Panc1 (cell line): ENCODE results near the gene IL16. TPM values are rescaled to one million over a fixed set of nuclear protein-coding genes. Genes with fewer than 3 reads are reported as not detected.

Experiments used
- ATAC-seq: fragments of 200-7000 bp; cut with Tn5 transposase; 2 replicates; pipeline ENCODE4 v1.9.1; 2020; ENCODE audit warnings: mild to moderate bottlenecking, moderate library complexity
- BruUV-seq: library from RNA; stranded (reverse); fragments of 400-500 nt; replicated peaks from 2 replicates; lab custom pipeline; 2021; lab: Mats Ljungman, UMichigan
- CTCF ChIA-PET: fragments of 300-600 bp; sonication (Branson Sonifier 250); formaldehyde crosslinking; loops from one replicate; lab custom pipeline; 2022; ENCODE audit warnings: antibody characterized with exemption; lab: Charles Lee
- POLR2A ChIA-PET: fragments of 300-600 bp; sonication (Branson Sonifier 250); formaldehyde crosslinking; loops from one replicate; lab custom pipeline; 2022; ENCODE audit warnings: antibody characterized with exemption; lab: Charles Lee
- DNase-seq: peaks from one replicate; pipeline ENCODE4 v3.0.0-alpha.2; 2010; ENCODE audit warnings: low read depth, low spot score
- H3K27ac ChIP-seq: 2 replicates; pipeline ENCODE4 v1.5.1; 2011; ENCODE audit warnings: mild to moderate bottlenecking, low read length, inconsistent platforms
- H3K27me3 ChIP-seq: fragments of 200-500 bp; sonication (Bioruptor generic); 2 replicates; pipeline ENCODE4 v1.6.0; 2014; ENCODE audit warnings: low read length, inconsistent platforms; ENCODE audit not compliant: control insufficient read depth, insufficient read depth
- H3K36me3 ChIP-seq: fragments of 200-500 bp; sonication (Bioruptor generic); 2 replicates; pipeline ENCODE4 v1.5.1; 2014; ENCODE audit warnings: inconsistent platforms, mild to moderate bottlenecking, low read length, moderate library complexity; ENCODE audit not compliant: control insufficient read depth, insufficient read depth
- H3K4me1 ChIP-seq: 2 replicates; pipeline ENCODE4 v1.5.1; 2011; ENCODE audit warnings: inconsistent platforms, mild to moderate bottlenecking, low read length, moderate library complexity; ENCODE audit not compliant: control insufficient read depth, insufficient read depth
- H3K4me3 ChIP-seq, 2 experiments: 2 replicates each; pipeline ENCODE4 v1.5.1; 2011 to 2012; ENCODE audit warnings: low read depth in 2 of 2, low read length in 2 of 2, mild to moderate bottlenecking in 2 of 2, inconsistent platforms in 1 of 2, moderate library complexity in 1 of 2
- H3K9me3 ChIP-seq: fragments of 200-500 bp; sonication (Bioruptor generic); 2 replicates; pipeline ENCODE4 v1.5.1; 2014; ENCODE audit warnings: low read depth, mild to moderate bottlenecking, inconsistent platforms, low read length, moderate library complexity; ENCODE audit not compliant: control insufficient read depth, insufficient read depth
- CTCF ChIP-seq: fragments of 450-650 bp; IDR thresholded peaks from 2 replicates; pipeline ENCODE4 v1.5.1; 2017; ENCODE audit warnings: mild to moderate bottlenecking
- POLR2AphosphoS5 ChIP-seq: IDR thresholded peaks from 2 replicates; pipeline ENCODE4 v1.6.1; 2012; ENCODE audit warnings: mild to moderate bottlenecking, low read depth, low read length, moderate library complexity
- REST ChIP-seq, 2 experiments: IDR thresholded peaks; 2 replicates each; pipeline ENCODE4 v1.6.1; 2011 to 2012; ENCODE audit warnings: low read depth in 2 of 2, control low read depth in 1 of 2, low read length in 1 of 2, mild to moderate bottlenecking in 1 of 2, moderate library complexity in 1 of 2; ENCODE audit not compliant: insufficient read depth in 1 of 2
- SIN3A ChIP-seq: IDR thresholded peaks from 2 replicates; pipeline ENCODE4 v1.6.1; 2012; ENCODE audit warnings: low read depth, mild to moderate bottlenecking, low read length, moderate library complexity, borderline replicate concordance; ENCODE audit not compliant: insufficient read depth
- TCF7L2 ChIP-seq: IDR thresholded peaks from 2 replicates; pipeline ENCODE4 v1.6.1; 2011; ENCODE audit warnings: mild to moderate bottlenecking, low read depth, low read length, inconsistent platforms
- in situ Hi-C: cut with HindIII; loops from 2 replicates; pipeline ENCODE4 v1.10.0; 2016; ENCODE audit warnings: low sequenced_read_pairs, low pct_unique_long_range_greater_than_20kb
- intact Hi-C: fragments of 100-400 bp; cut with micrococcal nuclease; formaldehyde crosslinking; loops from one replicate; pipeline ENCODE4 v1.10.0; 2022; ENCODE audit not compliant: unreplicated experiment
- total RNA-seq: library from RNA; stranded (reverse); gene quantifications from one replicate; pipeline ENCODE4 v1.2.1, GENCODE V29; 2021; ENCODE audit not compliant: unreplicated experiment

Gene IL16
- total RNA-seq, 1 experiment from 2014 or later: 1.0 TPM

- no peak overlapping the region for H3K27ac ChIP-seq
- BruUV-seq: no TSS peak
- CTCF ChIA-PET: interaction anchor here (0.7 kb wide), 1 partner anchor 70 kb away, joined by 3 read pairs; no protein-coding TSS in a partner anchor
- POLR2A ChIA-PET: no interaction called here
- no peaks in the 10 kb centered on the region for H3K4me1 ChIP-seq
- TF ChIP-seq POLR2AphosphoS5 (no peak), TCF7L2 (no peak), REST (IDR thresholded peaks at IDR 0.05; ENCODE audit: insufficient read depth in 1 of 2, low read depth in 2 of 2, low read length in 1 of 2) (no peak), SIN3A (no peak), CTCF (no peak)
- in situ Hi-C loops (no loop called here), intact Hi-C loops (no loop called here)
- no peak overlapping the region for H3K4me3 ChIP-seq
- no peaks in the 10 kb centered on the region for H3K36me3 ChIP-seq
- peaks cover 12% of the 10 kb centered on the region for H3K27me3 ChIP-seq
- DNase-seq (no peak), ATAC-seq (no peak; the same call in 1 of the 2 replicates)
- no peaks in the 10 kb centered on the region for H3K9me3 ChIP-seq
Measured at GRCh38 chr15:81356252-81356651, 159.6 kb downstream of the IL16 start.

- Histone ChIP-seq H3K9me3 (no peaks in the 10 kb centered on the region), H3K36me3 (no peaks in the 10 kb centered on the region), H3K4me3 (no peak overlapping the region), H3K27ac (no peak overlapping the region), H3K27me3 (peaks cover 12% of the 10 kb centered on the region), H3K4me1 (no peaks in the 10 kb centered on the region)
- no TSS peak for BruUV-seq
- intact Hi-C loops (no loop called here), in situ Hi-C loops (no loop called here)
- TF ChIP-seq TCF7L2 (no peak), CTCF (no peak), SIN3A (no peak), POLR2AphosphoS5 (no peak)
- ATAC-seq (no peak), DNase-seq (no peak)
- ChIA-PET POLR2A (no interaction called here), CTCF (interaction anchor here (0.7 kb wide), 1 partner anchor 71 kb away, joined by 3 read pairs; no protein-coding TSS in a partner anchor)
Measured at GRCh38 chr15:81357180-81357686, 160.6 kb downstream of the IL16 start.
